Activated naive CD8-positive, alpha-beta T cell treated with anti-CD3 and anti-CD28 coated beads, Interleukin-2, amount 10 ng/mL, durations not matched to agents 7 days and 5 days (primary cell): Measurements from ENCODE around the gene POLN. TPM values are rescaled to one million over a fixed set of nuclear protein-coding genes. Genes with fewer than 3 reads are reported as not detected.

Experiments used
- ATAC-seq: fragments of 150-1000 bp; cut with Tn5 transposase; one replicate; pipeline ENCODE4 v1.10.0; 2021; ENCODE audit warnings: low read depth, moderate library complexity
- POLR2A ChIA-PET: fragments of 350-600 bp; sonication (Branson Sonifier 250); formaldehyde crosslinking; loops from one replicate; lab custom pipeline; 2021; ENCODE audit warnings: antibody characterized with exemption; lab: Charles Lee
- DNase-seq: peaks from one replicate; pipeline ENCODE4 v3.0.0; 2021
- H3K27ac Mint-ChIP-seq: one replicate; pipeline ENCODE4 v1.8.0; 2022; ENCODE audit warnings: mild to moderate bottlenecking, mixed read lengths
- H3K27me3 Mint-ChIP-seq: one replicate; pipeline ENCODE4 v1.8.0; 2022; ENCODE audit warnings: mild to moderate bottlenecking, moderate library complexity, mixed read lengths
- H3K36me3 Mint-ChIP-seq: one replicate; pipeline ENCODE4 v1.8.0; 2021; ENCODE audit warnings: mild to moderate bottlenecking, mixed read lengths
- H3K4me1 Mint-ChIP-seq: one replicate; pipeline ENCODE4 v1.8.0; 2021; ENCODE audit warnings: mixed read lengths
- H3K4me3 Mint-ChIP-seq: one replicate; pipeline ENCODE4 v1.8.0; 2022; ENCODE audit warnings: mild to moderate bottlenecking, moderate library complexity, mixed read lengths
- H3K9me3 Mint-ChIP-seq: one replicate; pipeline ENCODE4 v1.8.0; 2021; ENCODE audit warnings: mixed read lengths
- total RNA-seq, 2 experiments: library from RNA; stranded (reverse); gene quantifications; one replicate each; pipeline ENCODE4 v1.2.3, GENCODE V29; 2021

The POLN gene
- total RNA-seq, 2 experiments from 2014 or later, result 2.4 to 3.2 TPM

- peaks cover 3% of the 10 kb centered on the region for H3K27me3 Mint-ChIP-seq
- H3K27ac Mint-ChIP-seq, result peak overlapping the region; percentile 63
- H3K36me3 Mint-ChIP-seq, result peaks cover 25% of the 10 kb centered on the region
These were observed 106.8 kb downstream of the POLN start for GRCh38 chr4:2135083-2135482.

GRCh38 chr4:2132438-2132837 lies 109.5 kb downstream of the POLN start:
- ATAC-seq (no peak), DNase-seq (no peak)
- Mint-ChIP-seq H3K36me3 (peaks cover 25% of the 10 kb centered on the region), H3K4me3 (no peak overlapping the region), H3K27me3 (peaks cover 3% of the 10 kb centered on the region), H3K27ac (no peak overlapping the region), H3K4me1 (peaks cover 24% of the 10 kb centered on the region), H3K9me3 (peaks cover 21% of the 10 kb centered on the region)
- POLR2A ChIA-PET, result interaction anchor here (0.6 kb wide), 1 partner anchor 10 kb away, joined by 6 read pairs; no protein-coding TSS in a partner anchor

More at GRCh38 chr4:2135083-2135482, 106.8 kb downstream of the POLN start:
- POLR2A ChIA-PET, result no interaction called here
- peak; percentile 86 for ATAC-seq
- peak overlapping the region; percentile 54 for H3K4me3 Mint-ChIP-seq
- H3K4me1 Mint-ChIP-seq, result peaks cover 26% of the 10 kb centered on the region
- DNase-seq, result peak; percentile 51
- peaks cover 21% of the 10 kb centered on the region for H3K9me3 Mint-ChIP-seq

GRCh38 chr4:2127609-2128332 lies 114.2 kb downstream of the POLN start:
- no peak for ATAC-seq
- Mint-ChIP-seq H3K4me3 (no peak overlapping the region), H3K36me3 (peaks cover 16% of the 10 kb centered on the region), H3K27ac (no peak overlapping the region), H3K27me3 (no peaks in the 10 kb centered on the region), H3K4me1 (peaks cover 5% of the 10 kb centered on the region), H3K9me3 (peaks cover 14% of the 10 kb centered on the region)
- POLR2A ChIA-PET, result no interaction called here
- DNase-seq, result no peak

- Mint-ChIP-seq H3K36me3 (peaks cover 5% of the 10 kb centered on the region), H3K27ac (no peak overlapping the region), H3K9me3 (peaks cover 3% of the 10 kb centered on the region), H3K4me1 (peaks cover 3% of the 10 kb centered on the region), H3K4me3 (no peak overlapping the region), H3K27me3 (no peaks in the 10 kb centered on the region)
- DNase-seq (no peak), ATAC-seq (no peak)
- POLR2A ChIA-PET, result no interaction called here
These were observed 115.4 kb downstream of the POLN start for GRCh38 chr4:2126309-2127043.

GRCh38 chr4:2125831-2126230 lies 116.1 kb downstream of the POLN start:
- POLR2A ChIA-PET, result no interaction called here
- Mint-ChIP-seq H3K27me3 (no peaks in the 10 kb centered on the region), H3K36me3 (peaks cover 3% of the 10 kb centered on the region), H3K9me3 (no peaks in the 10 kb centered on the region), H3K4me3 (no peak overlapping the region), H3K4me1 (peaks cover 3% of the 10 kb centered on the region), H3K27ac (no peak overlapping the region)
- DNase-seq, result no peak
- ATAC-seq, result no peak

- POLR2A ChIA-PET, result no interaction called here
These were observed 116.9 kb downstream of the POLN start for GRCh38 chr4:2125023-2125422.

GRCh38 chr4:2116687-2117400 lies 125.1 kb downstream of the POLN start:
- Mint-ChIP-seq H3K4me3 (no peak overlapping the region), H3K27me3 (peaks cover 18% of the 10 kb centered on the region), H3K9me3 (peaks cover 4% of the 10 kb centered on the region), H3K4me1 (no peaks in the 10 kb centered on the region), H3K36me3 (no peaks in the 10 kb centered on the region), H3K27ac (no peak overlapping the region)
- no peak for DNase-seq
- POLR2A ChIA-PET, result no interaction called here
- ATAC-seq, result no peak

More at GRCh38 chr4:2125023-2125422, 116.9 kb downstream of the POLN start:
- no peak for DNase-seq
- H3K9me3 Mint-ChIP-seq, result no peaks in the 10 kb centered on the region
- peaks cover 3% of the 10 kb centered on the region for H3K4me1 Mint-ChIP-seq
- H3K36me3 Mint-ChIP-seq, result peaks cover 2% of the 10 kb centered on the region
- no peak for ATAC-seq
- no peak overlapping the region for H3K4me3 Mint-ChIP-seq
- H3K27me3 Mint-ChIP-seq, result peaks cover 5% of the 10 kb centered on the region
- no peak overlapping the region for H3K27ac Mint-ChIP-seq

GRCh38 chr4:2105559-2105958 lies 136.4 kb downstream of the POLN start:
- Mint-ChIP-seq H3K4me1 (peaks cover 4% of the 10 kb centered on the region), H3K27me3 (peaks cover 23% of the 10 kb centered on the region), H3K27ac (no peak overlapping the region), H3K4me3 (no peak overlapping the region), H3K36me3 (peaks cover 3% of the 10 kb centered on the region), H3K9me3 (peaks cover 14% of the 10 kb centered on the region)
- POLR2A ChIA-PET, result no interaction called here
- DNase-seq (no peak), ATAC-seq (no peak)

GRCh38 chr4:2104556-2105345 lies 137.2 kb downstream of the POLN start:
- peaks cover 20% of the 10 kb centered on the region for H3K27me3 Mint-ChIP-seq
- no peak for DNase-seq
- no peak overlapping the region for H3K27ac Mint-ChIP-seq
- peaks cover 3% of the 10 kb centered on the region for H3K36me3 Mint-ChIP-seq
- H3K4me1 Mint-ChIP-seq, result peaks cover 4% of the 10 kb centered on the region
- no peak for ATAC-seq
- POLR2A ChIA-PET, result no interaction called here
- H3K4me3 Mint-ChIP-seq, result no peak overlapping the region
- H3K9me3 Mint-ChIP-seq, result peaks cover 14% of the 10 kb centered on the region

- Mint-ChIP-seq H3K4me3 (no peak overlapping the region), H3K4me1 (peaks cover 2% of the 10 kb centered on the region), H3K9me3 (peaks cover 14% of the 10 kb centered on the region), H3K27me3 (peaks cover 19% of the 10 kb centered on the region), H3K27ac (no peak overlapping the region), H3K36me3 (peaks cover 3% of the 10 kb centered on the region)
- DNase-seq (no peak), ATAC-seq (no peak)
- POLR2A ChIA-PET, result no interaction called here
These were observed 137.9 kb downstream of the POLN start for GRCh38 chr4:2103843-2104547.

GRCh38 chr4:2103127-2103842 lies 138.6 kb downstream of the POLN start:
- Mint-ChIP-seq H3K27me3 (peaks cover 13% of the 10 kb centered on the region), H3K4me3 (no peak overlapping the region), H3K9me3 (peaks cover 14% of the 10 kb centered on the region), H3K4me1 (peaks cover 2% of the 10 kb centered on the region), H3K36me3 (peaks cover 3% of the 10 kb centered on the region), H3K27ac (no peak overlapping the region)
- no peak for DNase-seq
- no peak for ATAC-seq
- POLR2A ChIA-PET, result no interaction called here
